ENCODE data around the gene MYADML2.
"Not testable (repeated sequence)": the region's sequence is repeated elsewhere in the genome, so short reads cannot be mapped to it uniquely, and the experiment has no call there.

The MYADML2 gene

DNA sequence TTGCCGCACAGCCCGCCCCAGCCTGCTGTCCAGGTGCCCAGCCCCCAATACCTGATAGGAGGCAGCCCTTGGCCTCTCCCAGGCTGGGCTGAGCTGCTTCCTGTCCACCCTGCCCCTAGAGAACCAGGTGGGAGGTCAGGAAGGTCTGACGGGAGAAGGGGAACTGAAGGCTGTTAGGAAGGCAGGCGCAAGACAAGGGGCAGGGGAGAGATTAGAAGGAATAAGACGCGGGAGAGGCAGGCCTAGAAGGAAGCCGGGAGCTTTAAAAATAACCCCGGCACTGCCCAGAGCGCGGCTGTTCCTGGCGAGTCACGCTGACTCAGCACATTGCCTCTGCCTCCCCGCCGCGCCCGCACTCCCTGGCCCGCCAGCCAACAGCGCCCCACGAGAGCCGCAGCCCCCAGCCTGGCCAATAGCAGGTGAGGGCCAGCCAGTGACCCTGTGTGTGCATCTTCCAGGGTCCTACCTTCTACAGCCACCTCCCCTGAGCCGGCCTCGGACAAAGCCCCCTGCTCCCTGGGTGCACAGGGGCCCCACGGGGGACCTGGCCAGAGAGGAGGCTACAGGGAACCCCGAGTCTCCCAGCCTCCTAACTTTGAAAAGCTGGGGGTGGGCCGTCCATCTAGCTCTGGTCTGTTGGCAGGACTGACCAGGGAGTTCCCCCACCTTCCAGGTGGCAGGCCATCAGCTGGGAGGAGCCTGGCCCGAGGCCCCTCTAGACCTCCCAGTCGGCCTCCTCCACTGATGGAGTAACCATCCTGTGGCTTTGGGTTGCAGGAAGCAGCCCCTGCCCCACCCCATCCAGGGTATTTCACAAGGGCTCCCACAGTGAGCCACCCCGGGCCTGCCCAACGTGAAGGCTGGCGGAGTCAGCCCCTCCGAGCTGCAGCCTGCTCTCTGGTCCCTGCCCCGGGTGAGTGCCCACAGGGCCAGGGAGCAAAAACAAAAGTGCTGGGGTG, 23.5 kb downstream of the MYADML2 start:
- DNase-seq: no peak

- no peak for DNase-seq
Measured at GRCh38 chr17:81922566-81923301, 24.3 kb downstream of the MYADML2 start.

- DNase-seq: no peak
Measured at GRCh38 chr17:81921996-81922565, 25.0 kb downstream of the MYADML2 start.

DNA sequence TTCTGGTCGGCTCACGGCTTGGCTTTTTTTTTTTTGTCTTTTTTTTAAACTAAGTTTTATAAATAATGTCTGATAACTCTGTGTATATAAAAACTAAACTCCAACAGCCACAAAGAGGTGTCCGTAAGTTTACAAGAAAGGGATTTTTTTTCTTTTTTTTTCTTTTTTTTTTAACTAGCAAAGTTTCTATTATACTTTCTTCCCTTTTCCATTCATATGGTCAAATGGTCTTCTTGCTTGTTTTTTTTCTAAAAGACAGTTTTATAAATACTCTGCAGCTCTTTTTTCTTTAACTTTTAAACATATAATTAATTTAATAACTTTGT, 25.5 kb downstream of the MYADML2 start:
- no peak for DNase-seq

- no peak for DNase-seq
Measured at GRCh38 chr17:81920612-81921536, 26.2 kb downstream of the MYADML2 start.

GRCh38 chr17:81918832-81919545, 28.0 kb downstream of the MYADML2 start:
- DNase-seq: no peak

GRCh38 chr17:81918333-81918669, 28.7 kb downstream of the MYADML2 start:
- not testable (repeated sequence) for DNase-seq

DNA sequence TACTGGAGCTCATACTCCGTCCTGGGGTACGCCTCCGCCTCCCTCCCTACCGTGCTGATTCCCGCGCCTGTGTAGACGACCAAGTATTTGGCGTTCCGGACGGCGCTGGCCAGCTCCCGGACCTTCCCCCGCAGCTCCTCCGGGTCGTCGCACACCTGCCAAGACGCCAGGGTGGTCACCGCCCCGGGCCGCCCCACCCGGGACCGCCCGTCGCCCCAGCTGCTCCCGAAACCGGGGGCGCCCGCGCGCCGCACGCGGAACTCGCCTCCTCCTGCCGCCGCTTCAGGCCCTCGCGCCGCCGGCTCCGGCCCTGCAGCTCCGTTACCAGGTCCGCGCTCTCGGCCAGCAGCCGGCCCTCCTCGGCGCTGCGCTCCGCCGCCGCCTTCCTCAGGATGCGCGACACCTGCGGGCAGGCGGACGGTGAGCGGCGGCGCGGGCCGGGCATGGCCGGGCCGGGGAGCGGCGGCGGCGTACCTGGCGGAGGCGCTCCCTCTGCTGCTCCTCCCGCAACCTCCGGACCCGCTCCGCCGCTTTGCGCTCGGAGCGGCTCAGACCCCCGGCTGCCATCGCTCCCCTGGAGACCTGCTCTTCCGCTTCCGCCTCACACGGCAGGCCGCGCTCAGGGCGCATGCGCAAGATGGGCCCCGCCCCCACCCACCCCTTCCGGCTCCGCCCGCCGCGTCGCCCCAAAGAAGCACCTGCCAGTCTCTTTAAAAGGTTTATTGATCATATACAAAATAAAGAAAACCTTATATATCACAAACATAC, 29.3 kb downstream of the MYADML2 start, which contains the start of gene SIRT7:
Gene SIRT7, minus strand, starts transcription at position 612 of the 768 bp plus-strand sequence. Its CDS starts 45 bp downstream, at position 567.
- peak in 1 of 2 experiments; percentile 69 for DNase-seq

DNA sequence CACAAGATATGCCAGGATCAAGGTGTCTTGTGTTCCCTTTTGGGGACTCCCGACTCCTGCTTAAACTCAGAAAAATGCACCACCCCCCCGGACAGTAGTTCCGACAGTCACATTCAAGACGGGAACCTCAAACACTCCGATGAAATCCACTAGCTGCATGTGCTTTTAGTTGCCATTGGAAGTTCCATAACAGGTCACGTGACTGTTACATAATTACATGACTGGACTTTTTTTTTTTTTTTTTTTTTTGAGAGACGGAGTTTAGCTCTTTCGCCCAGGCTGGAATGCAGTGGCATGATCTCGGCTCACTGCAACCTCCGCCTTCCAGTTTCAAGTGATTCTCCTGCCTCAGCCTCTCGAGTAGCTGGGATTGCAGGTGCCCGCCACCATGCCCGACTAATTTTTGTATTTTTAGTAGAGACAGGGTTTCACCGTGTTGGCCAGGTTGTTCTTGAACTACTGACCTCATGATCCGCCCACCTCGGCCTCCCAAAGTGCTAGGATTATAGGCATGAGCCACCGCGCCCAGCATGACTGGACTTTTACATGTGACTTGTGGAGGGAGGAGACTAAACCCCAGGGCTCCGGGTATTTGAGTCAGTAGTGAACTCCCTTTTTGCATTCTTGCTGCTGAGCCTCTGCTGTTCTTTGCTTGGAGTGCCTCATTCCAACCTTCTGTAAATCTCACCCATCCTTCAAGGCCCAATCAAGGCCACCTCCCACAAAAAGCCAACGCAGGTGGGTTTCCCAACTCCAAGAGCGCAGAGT, 30.6 kb downstream of the MYADML2 start:
- no peak for DNase-seq

DNA sequence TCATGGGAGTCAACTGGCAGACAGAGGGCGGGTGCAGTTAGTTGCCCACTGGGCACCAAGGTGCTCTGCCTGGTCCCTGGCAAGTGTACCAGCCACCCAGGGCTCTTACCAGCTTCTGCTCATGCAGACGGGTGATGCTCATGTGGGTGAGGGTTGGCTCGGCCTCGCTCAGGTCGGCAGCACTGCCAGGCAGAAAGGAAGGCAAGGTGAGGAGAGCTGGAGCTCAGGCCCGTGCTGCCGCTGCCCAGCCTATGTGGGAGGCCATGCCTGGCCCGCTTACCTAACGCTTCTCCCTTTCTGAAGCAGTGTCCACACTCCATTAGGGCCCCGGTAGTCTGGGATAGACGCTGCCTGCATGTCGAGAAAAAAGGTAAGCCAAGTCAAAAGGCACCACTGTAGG, 31.7 kb downstream of the MYADML2 start:
- no peak for DNase-seq

- no peak for DNase-seq
Measured at GRCh38 chr17:81914103-81914850, 32.8 kb downstream of the MYADML2 start.

GRCh38 chr17:81913394-81914102, 33.5 kb downstream of the MYADML2 start:
- no peak for DNase-seq

GRCh38 chr17:81912441-81913309, 34.4 kb downstream of the MYADML2 start:
- no peak for DNase-seq

DNA sequence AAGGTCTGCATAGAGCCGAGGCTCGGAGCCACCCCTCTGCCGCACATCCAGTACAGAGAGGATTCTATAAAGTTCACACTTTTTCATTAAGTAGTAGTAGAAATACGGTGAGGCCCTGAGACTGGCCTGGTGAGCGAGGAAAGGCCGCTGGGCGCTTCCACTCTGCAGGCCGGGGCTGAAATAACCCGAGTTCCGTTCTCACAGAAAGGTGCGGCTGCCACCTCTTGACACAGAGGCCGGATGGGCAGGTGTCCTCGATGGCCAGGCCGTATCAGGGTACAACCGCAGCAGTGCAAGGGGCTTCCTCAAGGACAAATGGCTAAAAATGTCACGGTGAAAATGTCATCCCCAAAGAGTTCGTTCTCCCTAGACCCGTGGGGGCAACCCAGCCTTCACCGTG, 35.1 kb downstream of the MYADML2 start:
- DNase-seq: no peak

DNA sequence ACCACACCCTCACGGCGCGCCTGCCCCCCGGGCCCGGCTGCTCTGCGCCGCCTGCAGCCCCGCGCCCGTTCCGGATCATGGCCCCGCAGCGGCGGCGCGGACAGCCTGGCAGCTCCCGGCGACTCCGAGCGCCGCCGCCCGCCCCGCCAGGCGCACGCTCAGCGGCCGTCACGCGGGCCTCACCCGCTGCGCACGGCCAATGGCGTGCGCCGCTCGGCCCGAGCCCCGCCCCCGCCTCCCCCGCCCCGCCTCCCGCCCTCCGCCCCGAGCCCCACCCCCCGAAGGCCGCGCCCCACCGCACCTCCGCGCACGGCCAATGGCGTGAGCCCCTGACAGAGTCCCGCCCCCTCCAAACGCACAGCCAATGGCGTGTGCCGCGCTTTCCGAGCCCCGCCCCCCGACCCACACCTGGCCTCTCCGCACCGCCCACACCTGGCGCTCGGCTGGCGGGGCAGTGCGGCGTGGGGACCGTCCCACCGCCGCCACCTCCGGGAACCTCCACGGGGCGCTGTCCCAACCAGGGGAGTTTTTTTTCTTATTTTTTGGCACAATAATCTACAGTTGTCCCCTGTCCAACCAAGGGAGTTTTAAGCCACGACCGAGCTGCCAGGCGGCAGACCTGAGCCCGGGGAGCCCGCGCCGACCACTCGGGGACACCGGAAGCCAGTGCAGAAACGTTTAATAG, 35.6 kb downstream of the MYADML2 start, which contains the start of gene PCYT2:
Gene PCYT2, minus strand, starts transcription at position 123 of the 685 bp plus-strand sequence. Its CDS starts 44 bp downstream, at position 79.
- peak; percentile 43 to 72 for DNase-seq

DNA sequence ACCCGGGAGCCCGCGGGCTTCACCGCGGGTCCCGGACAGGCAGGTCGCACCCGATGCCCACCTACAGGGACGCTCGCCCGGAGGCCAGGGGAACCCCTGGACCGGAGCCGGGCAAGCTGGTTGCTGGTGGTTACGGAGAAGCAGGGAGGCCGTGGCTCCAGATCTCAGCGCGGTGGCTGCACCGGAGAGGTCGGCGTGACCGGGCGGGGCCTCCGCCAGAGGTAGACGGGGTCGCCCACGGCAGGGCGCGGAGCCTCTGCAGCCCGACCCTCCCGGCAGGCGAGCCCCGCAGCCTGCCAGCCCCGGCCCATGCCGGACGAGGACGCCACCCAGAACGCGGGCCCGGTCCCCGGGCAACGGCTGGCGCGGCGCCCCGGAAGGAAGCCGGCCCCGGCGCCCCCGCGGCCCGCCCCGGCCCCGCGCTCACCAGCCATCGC, 36.2 kb downstream of the MYADML2 start:
- no peak for DNase-seq
